ENCODE results near the gene PRKRA. TPM values are rescaled to one million over a fixed set of nuclear protein-coding genes. Genes with fewer than 3 reads are reported as not detected.

PRKRA gene
- total and polyA plus RNA-seq, 2 of the 13 experiments (the other 11 are each of a cell fraction or from before 2014, with no cell fraction given) = 53.1 to 74.7 TPM

GRCh38 chr2:178429336-178429735 lies 21.6 kb downstream of the PRKRA start (continued):
- TF ChIP-seq CSRNP2 (CRISPR knock-in tag; conservative IDR thresholded peaks at IDR 0.05; ENCODE audit: low read depth) (peak; percentile 46; the same call in 1 of the 2 replicates), HOXA9 (CRISPR knock-in tag; IDR thresholded peaks at IDR 0.05; ENCODE audit: borderline replicate concordance) (peak; percentile 37; the same call in 1 of the 2 replicates), POLR2AphosphoS5 (IDR thresholded peaks at IDR 0.05; ENCODE audit: low read depth, low read length) (no peak), ZNF781 (CRISPR knock-in tag; IDR thresholded peaks at IDR 0.05; ENCODE audit: borderline replicate concordance, not compliant biosample characterization) (peak; percentile 20)

GRCh38 chr2:178428396-178428806 lies 22.6 kb downstream of the PRKRA start:
- FAIRE-seq (peak; percentile 92), ATAC-seq (peak; percentile 88), DNase-seq (ENCODE audit: low spot score) (peak; percentile 95)
- POLR2A ChIA-PET = interaction anchor here (0.6 to 3.6 kb wide), 10 partner anchors 9 to 51 kb away, joined by 3 to 76 read pairs (median 6); partner anchors contain the start of genes PJVK and PRKRA
- Histone ChIP-seq H3K9me3 (ENCODE audit: low read length) (peaks cover 7% of the 10 kb centered on the region; the same call in 1 of the 2 replicates), H3K4me2 (ENCODE audit: low read depth, low read length) (peak overlapping the region; percentile 57), H3K9ac (ENCODE audit: insufficient read depth, low read depth, low read length) (peak overlapping the region; percentile 29), H2AFZ (ENCODE audit: low read length) (no peak overlapping the region), H3K79me2 (ENCODE audit: insufficient read depth, low read length) (no peaks in the 10 kb centered on the region), H3K27ac (ENCODE audit: extremely low read length, insufficient read depth, low read length) (peak overlapping the region; percentile 75), H3K27me3 (ENCODE audit: control insufficient read depth in 1 of 2, insufficient read depth in 2 of 2, low read length in 2 of 2) (no peaks in the 10 kb centered on the region), H3K4me1 (ENCODE audit: insufficient read depth, low read length) (peaks cover 25% of the 10 kb centered on the region), H3K36me3 (replicated peaks in 1 of 2; ENCODE audit: control insufficient read depth in 1 of 2, insufficient read depth in 2 of 2, low read length in 2 of 2) (peaks cover 0 to 6% of the 10 kb centered on the region in 2 experiments; a peak in 3 of 5 replicates), H4K20me1 (ENCODE audit: insufficient read depth, low read length) (no peaks in the 10 kb centered on the region), H3K4me3 (replicated peaks in 1 of 3; ENCODE audit: insufficient read depth in 1 of 3, low read depth in 2 of 3, low read length in 3 of 3) (peak overlapping the region in 1 of 3 experiments; percentile 4; a peak in 1 of 6 replicates)
- no TSS peak for BruUV-seq (replicated peaks)
- in situ Hi-C loops (cut with HindIII; ENCODE audit: extremely low pct_ligation_motif_present, low pct_unique_long_range_greater_than_20kb) = no loop called here
- WGBS (ENCODE audit: low lambda C conversion rate) = 0% methylated on average over 1 of the region's 1 CpG
- CTCF ChIA-PET (ENCODE audit: low intra/inter-chr PET ratio, low total read pairs) = no interaction called here
- intact Hi-C loops (cut with micrococcal nuclease; ENCODE audit: unreplicated experiment) = no loop called here
- TF ChIP-seq THAP11 (CRISPR knock-in tag; IDR thresholded peaks at IDR 0.05) = peak; percentile 62
- TF ChIP-seq ZNF772 (CRISPR knock-in tag; IDR thresholded peaks at IDR 0.05) = peak; percentile 78; the same call in 1 of the 2 replicates
- peak; percentile 77; the same call in 1 of the 2 replicates for TF ChIP-seq MYPOP (CRISPR knock-in tag; IDR thresholded peaks at IDR 0.05)
- TF ChIP-seq ZNF280D (CRISPR knock-in tag; IDR thresholded peaks at IDR 0.05) = 0 out of 2 replicates have a peak, but pooled peaks have one; percentile 42
- peak; percentile 99 for TF ChIP-seq HNF4A (CRISPR knock-in tag; IDR thresholded peaks at IDR 0.05)
- TF ChIP-seq JUND (CRISPR knock-in tag; IDR thresholded peaks at IDR 0.05) = 0 out of 2 replicates have a peak, but pooled peaks have one; percentile 11
- TF ChIP-seq MIER2 (CRISPR knock-in tag; IDR thresholded peaks at IDR 0.05) = peak; percentile 69
- 0 out of 2 replicates have a peak, but pooled peaks have one; percentile 30 for TF ChIP-seq TCF7 (IDR thresholded peaks at IDR 0.05; ENCODE audit: low read depth)
- TF ChIP-seq TFE3 (CRISPR knock-in tag; IDR thresholded peaks at IDR 0.05) = peak; percentile 38; the same call in 1 of the 2 replicates
- TF ChIP-seq ZNF614 (CRISPR knock-in tag; IDR thresholded peaks at IDR 0.05; ENCODE audit: borderline replicate concordance) = peak; percentile 85
- TF ChIP-seq GATAD2A (CRISPR knock-in tag; IDR thresholded peaks at IDR 0.05) = peak; percentile 96
- TF ChIP-seq ZNF263 (CRISPR knock-in tag; IDR thresholded peaks at IDR 0.05) = no peak
